ENCODE results near the gene CYP3A7.
"Not testable (repeated sequence)": the region's sequence is repeated elsewhere in the genome, so short reads cannot be mapped to it uniquely, and the experiment has no call there.

The CYP3A7 gene

GRCh38 chr7:99698867-99699730 is 35.9 kb downstream of the CYP3A7 start:
- DNase-seq, result not testable (repeated sequence)

GRCh38 chr7:99694912-99695304 is 40.1 kb downstream of the CYP3A7 start:
- DNase-seq, result no peak

- no peak for DNase-seq
These were observed 40.6 kb downstream of the CYP3A7 start for GRCh38 chr7:99694201-99694911.

- DNase-seq, result no peak
These were observed 41.4 kb downstream of the CYP3A7 start for GRCh38 chr7:99693427-99694200.

GRCh38 chr7:99693100-99693426 is 41.9 kb downstream of the CYP3A7 start:
- no peak for DNase-seq

GRCh38 chr7:99692563-99692962 is 42.4 kb downstream of the CYP3A7 start:
- DNase-seq, result not testable (repeated sequence)

DNA sequence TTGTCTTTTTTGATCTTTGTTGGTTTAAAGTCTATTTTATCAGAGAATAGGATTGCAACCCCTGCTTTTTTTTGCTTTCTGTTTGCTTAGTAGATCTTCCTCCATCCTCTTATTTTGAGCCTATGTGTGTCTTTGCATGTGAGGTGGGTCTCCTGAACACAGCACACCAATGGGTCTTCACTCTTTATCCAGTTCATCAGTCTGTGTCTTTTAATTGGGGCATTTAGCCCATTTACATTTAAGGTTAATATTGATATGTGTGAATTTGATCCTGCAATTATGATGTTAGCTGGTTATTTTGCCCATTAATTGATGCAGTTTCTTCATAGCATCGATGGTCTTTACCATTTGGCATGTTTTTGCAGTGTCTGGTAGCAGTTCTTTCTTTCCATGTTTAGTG is 43.3 kb downstream of the CYP3A7 start:
- not testable (repeated sequence) for DNase-seq

DNA sequence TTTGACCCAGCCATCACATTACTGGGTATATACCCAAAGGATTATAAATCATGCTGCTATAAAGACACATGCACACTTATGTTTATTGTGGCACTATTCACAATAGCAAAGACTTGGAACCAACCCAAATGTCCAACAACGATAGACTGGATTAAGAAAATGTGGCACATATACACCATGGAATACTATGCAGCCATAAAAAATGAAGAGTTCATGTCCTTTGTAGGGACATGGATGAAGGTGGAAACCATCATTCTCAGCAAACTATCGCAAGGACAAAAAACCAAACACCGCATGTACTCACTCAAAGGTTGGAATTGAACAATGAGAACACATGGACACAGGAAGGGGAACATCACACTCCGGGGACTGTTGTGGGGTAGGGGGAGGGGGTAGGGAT is 44.1 kb downstream of the CYP3A7 start:
- DNase-seq, result not testable (repeated sequence)

DNA sequence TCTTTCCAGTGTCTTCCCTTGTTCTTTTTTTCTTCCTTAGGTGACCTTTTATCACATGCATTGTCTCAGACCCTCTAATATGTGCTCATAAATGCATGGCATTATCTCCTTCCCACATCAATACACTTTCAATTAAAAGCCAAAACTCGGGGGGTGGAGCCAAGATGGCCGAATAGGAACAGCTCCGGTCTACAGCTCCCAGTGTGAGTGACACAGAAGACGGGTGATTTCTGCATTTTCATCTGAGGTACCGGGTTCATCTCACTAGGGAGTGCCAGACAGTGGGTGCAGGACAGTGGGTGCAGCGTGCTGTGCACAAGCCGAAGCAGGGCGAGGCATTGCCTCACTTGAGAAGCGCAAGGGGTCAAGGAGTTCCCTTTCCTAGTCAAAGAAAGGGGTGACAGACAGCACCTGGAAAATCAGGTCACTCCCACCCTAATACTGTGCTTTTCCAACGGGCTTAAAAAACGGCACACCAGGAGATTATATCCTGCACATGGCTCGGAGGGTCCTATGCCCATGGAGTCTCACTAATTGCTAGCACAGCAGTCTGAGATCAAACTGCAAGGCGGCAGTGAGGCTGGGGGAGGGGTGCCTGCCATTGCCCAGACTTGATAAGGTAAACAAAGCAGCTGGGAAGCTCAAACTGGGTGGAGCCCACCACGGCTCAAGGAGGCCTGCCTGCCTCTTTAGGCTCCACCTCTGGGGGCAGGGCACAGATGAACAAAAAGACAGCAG is 49.0 kb downstream of the CYP3A7 start:
- DNase-seq, result not testable (repeated sequence)

DNA sequence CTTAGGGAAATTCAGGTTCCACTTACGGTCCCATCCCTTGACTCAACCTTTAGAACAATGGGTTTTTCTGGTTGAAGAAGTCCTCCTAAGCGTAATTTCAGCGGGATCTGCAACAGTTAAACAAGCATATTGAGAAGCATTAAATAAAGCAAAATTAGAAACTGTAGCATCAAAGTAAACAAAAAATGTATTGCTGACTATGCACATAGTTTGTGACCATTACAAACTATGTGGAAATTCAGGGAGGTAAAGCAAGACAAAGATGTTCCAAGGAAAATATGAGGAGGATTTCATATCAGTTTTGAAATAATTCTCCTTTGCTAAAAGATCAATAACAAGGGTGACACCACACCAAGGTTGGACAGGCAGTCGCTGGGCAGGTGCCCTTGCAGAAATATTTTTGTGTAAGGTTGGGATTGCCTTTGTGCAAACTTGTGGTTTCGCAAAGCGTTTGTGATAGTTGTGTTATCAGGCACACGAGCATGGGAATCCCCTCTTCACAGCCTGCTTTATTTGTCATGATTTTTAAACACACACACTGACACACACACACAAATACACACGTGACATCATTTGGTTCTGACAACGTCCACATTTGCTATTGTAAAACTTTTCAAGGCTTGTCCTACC is 49.8 kb downstream of the CYP3A7 start:
- DNase-seq, result no peak

- DNase-seq, result no peak
These were observed 55.4 kb downstream of the CYP3A7 start, which contains the start of gene CYP3A5 for GRCh38 chr7:99679400-99680191. TSS of gene CYP3A5 (minus strand) at chr7:99679996. CDS start at chr7:99679896, 100 bp downstream.

- no peak for DNase-seq
These were observed 56.0 kb downstream of the CYP3A7 start for GRCh38 chr7:99679032-99679399.

DNA sequence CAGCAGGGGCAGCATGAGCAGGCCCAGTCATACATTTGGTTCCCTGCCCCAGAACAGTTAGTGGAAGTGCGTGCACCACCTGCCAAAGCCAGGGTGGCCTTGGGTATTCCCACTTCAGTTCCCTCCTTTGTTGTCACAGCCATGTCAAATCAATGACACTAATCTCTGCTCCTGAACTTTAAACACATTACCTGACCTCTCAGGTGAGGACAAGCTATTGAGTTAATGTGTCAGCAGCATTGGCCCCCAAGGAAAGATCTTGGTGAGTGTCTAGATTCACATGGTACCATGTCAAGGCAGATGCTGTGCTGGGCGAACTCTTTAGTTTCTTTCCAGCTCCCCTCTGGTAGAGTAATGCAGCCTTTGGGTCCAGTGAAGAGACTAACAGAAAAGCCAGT is 57.3 kb downstream of the CYP3A7 start:
- DNase-seq, result no peak

- no peak for DNase-seq
These were observed 57.9 kb downstream of the CYP3A7 start for GRCh38 chr7:99677013-99677647.

DNA sequence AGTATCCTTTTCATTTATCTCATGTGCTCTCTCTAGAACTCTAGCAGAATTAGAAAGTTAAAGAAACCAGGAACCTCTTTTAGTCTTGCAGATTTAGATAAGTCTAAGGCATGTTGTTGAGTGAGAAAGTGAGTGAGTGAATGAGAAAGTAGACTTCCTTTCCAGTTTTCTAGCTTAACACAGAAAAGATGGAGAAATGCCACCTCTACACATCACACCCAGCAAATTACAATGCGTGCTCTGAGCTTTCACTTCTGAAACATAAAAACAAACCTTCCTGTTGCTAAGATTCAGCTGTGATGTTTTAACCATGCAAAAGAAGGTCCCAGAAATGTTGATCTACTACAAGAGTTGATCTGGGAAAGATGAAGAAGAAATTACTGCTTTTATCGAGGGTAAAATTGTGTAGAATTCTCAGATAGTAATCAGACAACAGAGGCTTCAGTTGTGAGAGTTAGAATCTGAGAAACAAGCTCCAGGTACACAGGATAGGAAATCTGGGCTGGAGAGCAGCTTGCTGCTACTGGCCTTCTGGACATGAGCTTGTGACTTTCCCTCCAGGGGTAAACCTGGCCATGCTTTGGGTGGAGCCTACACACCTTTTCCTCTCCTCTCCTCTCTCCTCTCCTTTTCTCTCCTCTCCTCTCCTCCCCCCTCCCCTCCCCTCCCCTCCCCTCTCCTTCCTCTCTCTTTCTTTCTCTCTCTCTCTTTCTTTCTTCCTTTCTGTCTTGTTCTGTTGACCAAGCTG is 59.8 kb downstream of the CYP3A7 start:
- DNase-seq, result no peak

DNA sequence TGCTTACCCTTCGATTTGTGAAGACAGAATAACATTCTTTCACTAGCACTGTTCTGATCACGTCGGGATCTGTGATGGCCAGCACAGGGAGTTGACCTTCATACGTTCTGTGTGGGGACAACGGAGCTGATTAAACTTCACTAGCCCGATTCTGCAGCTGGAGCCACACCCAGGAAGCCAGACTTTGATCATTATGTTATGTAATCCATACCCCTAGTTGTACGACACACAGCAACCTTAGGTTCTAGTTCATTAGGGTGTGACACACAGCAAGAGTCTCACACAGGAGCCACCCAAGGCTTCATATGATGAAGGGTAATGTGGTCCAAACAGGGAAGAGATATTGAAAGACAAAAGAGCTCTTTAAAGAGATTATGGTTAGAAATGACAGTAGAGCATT is 62.4 kb downstream of the CYP3A7 start:
- DNase-seq, result no peak

DNA sequence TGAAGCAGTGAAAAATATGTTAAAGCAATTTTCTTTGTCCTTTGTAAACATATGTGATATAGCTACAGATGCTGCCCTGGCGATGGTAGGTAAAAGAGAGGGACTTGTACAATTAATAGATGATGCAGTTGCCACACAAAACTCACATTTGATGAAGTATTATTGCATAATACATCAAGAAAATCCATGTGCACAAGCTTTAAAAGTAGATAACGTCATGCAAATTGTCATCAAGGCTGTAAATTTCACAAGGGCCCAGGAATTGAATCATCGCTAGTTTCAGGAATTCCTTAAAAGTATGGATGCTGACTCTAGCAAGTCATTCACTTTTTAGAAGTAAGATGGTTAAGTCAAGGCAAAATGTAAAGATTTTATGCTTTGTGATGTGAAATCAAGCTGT is 65.2 kb downstream of the CYP3A7 start:
- DNase-seq, result no peak

DNA sequence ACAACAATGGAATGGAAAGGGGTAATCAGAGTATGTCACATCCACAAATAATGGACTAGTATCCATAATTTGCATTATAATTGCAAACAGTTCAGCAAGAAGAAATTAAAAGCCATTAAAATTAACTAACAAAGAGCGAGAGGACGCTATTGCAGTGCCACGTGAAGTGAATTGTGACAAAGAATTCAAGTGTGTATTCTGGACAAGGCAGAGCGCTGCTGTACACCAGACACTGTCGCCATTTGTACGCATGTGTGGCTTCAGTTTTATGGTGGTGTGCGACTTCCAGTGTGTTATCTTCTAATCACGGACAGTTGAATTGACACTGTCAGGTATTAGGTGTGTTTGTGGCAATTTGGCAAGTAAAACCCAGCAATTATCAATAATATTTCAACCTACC is 66.5 kb downstream of the CYP3A7 start:
- DNase-seq, result no peak

GRCh38 chr7:99667179-99667578 is 67.8 kb downstream of the CYP3A7 start:
- DNase-seq, result no peak

DNA sequence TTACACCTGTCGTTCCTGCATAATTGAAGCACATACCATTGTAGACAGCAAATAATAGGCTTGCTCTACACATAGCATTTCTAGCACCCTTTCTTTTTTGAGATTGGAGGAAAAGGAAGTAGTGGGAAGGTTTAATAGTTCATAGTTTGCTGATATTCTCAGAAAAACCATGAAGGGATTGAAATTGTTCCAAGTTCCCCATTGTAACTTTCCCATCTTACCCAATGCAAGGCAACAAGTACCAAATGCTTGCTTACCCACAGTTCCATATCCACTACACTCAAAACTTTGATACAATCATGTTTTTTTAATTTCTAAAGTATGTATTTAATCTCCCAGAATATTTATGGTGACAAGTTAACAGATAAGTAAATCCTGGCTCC is 69.0 kb downstream of the CYP3A7 start:
- DNase-seq, result no peak

Measured in activated T-cell treated with anti-CD3 and anti-CD28 coated beads for 4 hours (primary cell).